Gastroesophageal sphincter (tissue), 3 donors: ENCODE measurements around the gene DRGX.

Source experiments
- CTCF ChIP-seq, 4 experiments: fragments of 200-600 bp in 2 of 4; fragments of 450-650 bp in 2 of 4; sonication (generic) in 1 of 4; IDR thresholded peaks; one replicate each; pipeline ENCODE4 v1.5.1; 2017 to 2019; ENCODE audit warnings: antibody characterized with exemption in 4 of 4, mild to moderate bottlenecking in 2 of 4, moderate library complexity in 2 of 4
- EP300 ChIP-seq: sonication (generic); formaldehyde crosslinking; IDR thresholded peaks from one replicate; pipeline ENCODE4 v1.6.1; 2017; ENCODE audit warnings: antibody characterized with exemption, mild to moderate bottlenecking
- POLR2A ChIP-seq, 2 donors: fragments of 450-650 bp; IDR thresholded peaks; one replicate each; pipeline ENCODE4 v1.6.1; 2017; ENCODE audit warnings: antibody characterized with exemption in 2 of 2, mild to moderate bottlenecking in 2 of 2, moderate library complexity in 1 of 2
- POLR2AphosphoS5 ChIP-seq: sonication (generic); formaldehyde crosslinking; IDR thresholded peaks from one replicate; pipeline ENCODE4 v1.6.1; 2017; ENCODE audit warnings: antibody characterized with exemption

GRCh38 chr10:49398000-49398861, 2.3 kb upstream of the DRGX start:
- TF ChIP-seq POLR2A (IDR thresholded peaks at IDR 0.05) (no peak), CTCF (IDR thresholded peaks at IDR 0.05) (no peak), EP300 (no peak), POLR2AphosphoS5 (no peak)
